HG02623 (cell line): ENCODE measurements around the gene CSTB.

Experiments
- ATAC-seq: cut with Tn5 transposase; IDR thresholded peaks from one replicate; pipeline ENCODE4 v1.9.1; 2021; ENCODE audit warnings: moderate library complexity; ENCODE audit not compliant: unreplicated experiment

Gene CSTB

GRCh38 chr21:43793243-43793642, 17.1 kb upstream of the CSTB start:
- ATAC-seq, result no peak

DNA sequence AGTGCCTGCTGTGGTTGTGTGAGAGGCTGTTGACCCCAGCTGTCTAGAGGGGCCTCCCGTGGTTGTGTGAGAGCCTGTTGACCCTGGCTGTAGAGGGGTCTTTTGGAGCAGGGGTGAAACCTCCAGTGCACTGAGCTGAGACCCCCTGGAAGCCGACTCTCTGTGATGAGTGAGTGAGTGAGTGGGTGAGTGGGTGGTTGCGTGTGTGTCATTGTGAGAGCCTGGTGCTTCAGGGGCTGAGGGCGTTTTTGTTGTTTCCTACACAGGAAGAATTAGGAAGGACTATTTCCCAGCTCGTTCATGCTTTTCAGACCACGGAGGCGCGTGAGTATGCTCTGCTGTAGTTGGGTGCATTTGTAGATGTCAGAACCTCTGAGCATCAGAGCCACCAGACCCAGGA, 16.3 kb upstream of the CSTB start:
- no peak for ATAC-seq

DNA sequence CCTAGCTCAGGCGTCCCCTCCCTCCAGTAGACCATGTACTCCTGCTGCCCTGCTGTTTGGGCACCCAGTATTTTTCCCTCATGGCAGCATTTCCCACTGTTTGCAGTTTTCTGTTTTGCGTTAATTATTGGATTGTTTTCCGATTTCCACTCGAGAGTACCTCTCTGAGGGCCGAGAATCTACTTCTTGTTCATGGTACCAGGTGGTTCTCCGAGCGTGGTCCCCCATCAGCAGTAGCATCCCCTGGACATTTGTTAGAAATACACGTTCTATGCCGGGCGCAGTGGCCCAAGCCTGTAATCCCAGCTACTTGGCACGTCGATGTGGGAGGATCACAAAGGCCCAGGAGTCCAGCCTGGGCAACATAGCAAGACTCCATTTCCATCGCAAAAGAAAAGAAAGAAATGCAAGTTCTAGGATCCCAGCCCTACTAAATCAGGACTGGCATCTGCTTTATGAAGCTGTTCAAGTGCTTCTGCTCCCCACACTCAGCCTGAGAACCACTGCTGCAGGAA, 14.0 kb upstream of the CSTB start:
- ATAC-seq, result no peak

DNA sequence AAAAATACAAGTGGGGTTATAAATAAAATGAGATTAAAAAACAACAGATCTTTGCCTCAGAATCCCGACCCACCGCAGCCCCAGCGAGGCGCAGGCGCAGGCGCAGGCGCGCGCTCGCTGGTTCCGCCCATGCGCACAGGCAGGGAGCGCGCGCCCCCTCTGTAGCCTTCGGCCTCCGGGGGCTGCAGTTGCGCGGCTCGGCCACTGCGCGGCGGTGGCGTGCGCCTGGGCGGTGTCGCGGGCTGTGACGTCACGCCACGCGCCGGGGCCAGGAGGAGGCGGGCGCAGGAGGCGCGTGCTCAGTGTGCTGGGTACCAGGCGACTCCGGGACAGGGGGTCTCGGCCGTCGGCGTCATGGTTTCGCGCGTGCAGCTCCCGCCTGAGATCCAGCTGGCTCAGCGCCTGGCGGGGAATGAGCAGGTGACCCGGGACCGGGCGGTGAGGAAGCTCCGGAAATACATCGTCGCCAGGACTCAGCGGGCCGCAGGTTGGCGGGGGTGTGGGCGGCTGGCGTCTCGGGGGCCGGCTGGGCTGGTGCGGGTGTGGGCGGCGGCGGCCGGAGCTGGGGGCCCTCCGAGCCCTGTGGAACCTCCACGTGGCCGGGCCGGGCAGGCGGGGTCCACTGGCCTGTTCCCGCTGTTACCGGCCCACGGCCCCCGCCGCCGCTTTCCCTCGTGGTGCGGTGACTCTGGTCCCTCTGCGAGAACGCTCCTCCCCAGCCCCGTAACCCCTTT, 13.3 kb upstream of the CSTB start, which contains the start of gene RRP1:
Gene RRP1 (plus strand): TSS at position 302 of the 734 bp plus-strand sequence. CDS start 53 bp downstream, at position 355.
- peak; percentile 87 for ATAC-seq

- ATAC-seq, result no peak
Observed at GRCh38 chr21:43786807-43787440, 10.8 kb upstream of the CSTB start.

DNA sequence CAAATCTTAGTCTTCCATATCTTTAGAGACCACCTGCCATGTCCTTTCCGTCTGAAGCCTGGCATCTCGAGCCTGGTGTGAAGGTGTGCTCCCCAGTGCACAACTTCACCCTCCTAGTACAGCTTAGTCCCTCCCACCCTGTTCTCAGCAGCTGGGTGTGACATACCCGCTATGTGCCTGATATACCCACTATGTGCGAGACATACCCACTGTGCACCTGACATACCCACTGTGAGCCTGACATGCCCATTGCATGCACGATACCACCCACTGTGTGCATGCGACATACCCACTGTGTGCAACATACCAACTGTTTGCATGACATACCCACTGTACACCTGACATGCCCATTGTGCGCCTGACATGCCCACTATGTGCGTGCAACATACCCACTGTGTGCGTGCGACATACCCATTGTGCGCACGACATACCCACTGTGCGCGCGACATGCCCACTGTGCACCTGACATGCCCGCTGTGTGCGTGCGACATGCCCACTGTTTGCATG, 10.2 kb upstream of the CSTB start:
- ATAC-seq, result no peak

GRCh38 chr21:43785134-43785533, 9.0 kb upstream of the CSTB start:
- no peak for ATAC-seq

DNA sequence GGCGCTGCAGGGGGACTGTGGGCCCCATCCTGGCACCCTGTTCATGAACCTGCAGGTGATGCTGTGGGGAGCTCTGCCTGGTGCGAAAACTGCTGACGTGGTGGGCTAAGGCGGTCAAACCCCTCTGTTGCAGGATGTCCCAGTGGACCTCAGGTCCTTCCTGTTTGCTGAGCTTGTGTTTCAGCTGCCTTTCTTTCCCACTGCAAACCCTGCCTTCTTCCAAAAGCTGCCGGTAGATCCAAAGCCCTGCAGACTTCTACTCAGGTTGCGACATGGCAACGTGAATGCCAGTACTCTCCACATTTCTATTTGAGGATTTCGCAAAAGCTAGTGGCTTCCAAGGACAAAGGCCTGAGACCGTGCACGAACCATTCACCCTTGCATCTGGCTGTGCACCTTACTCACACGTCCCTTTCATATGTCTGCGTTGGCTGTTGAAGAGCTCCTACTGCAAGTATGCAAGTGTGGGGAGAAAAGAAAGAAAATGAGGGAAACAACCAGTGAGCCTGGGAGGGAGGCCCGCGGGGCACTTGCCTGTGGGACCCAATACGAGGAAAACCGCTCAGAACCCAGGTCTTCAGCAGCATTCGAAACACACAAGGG, 7.1 kb upstream of the CSTB start:
- ATAC-seq, result no peak

DNA sequence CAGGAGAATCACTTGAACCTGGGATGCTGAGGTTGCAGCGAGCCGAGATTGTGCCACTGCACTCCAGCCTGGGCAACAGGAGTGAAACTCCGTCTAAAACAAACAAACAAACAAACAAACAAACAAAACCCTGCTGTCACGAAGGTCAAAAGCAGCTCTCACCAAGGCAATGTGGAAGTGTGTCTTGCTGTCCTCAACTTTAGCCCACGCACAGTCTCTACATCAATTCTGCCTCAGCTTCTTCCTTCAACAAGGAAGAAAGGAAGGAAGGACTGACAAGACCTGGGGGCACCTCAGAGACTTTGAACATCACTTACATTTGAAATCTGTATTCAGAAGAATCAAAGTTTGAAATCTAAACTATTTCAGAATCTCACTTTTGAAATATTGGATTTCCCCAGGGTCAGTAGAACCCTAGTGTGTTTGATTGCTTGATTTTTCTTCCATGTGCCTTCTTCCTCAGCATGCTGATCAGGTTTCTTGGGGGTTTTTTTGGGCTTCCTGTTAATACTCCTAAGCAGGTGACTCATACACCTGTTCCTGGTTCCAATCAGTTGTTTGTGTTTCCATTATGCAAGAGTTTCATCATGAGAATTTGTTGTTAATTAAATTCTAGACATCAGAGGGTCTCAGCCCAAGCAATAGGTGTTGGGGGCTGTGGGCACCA, 6.5 kb upstream of the CSTB start:
- no peak for ATAC-seq

GRCh38 chr21:43781846-43782245, 5.7 kb upstream of the CSTB start:
- ATAC-seq, result no peak

DNA sequence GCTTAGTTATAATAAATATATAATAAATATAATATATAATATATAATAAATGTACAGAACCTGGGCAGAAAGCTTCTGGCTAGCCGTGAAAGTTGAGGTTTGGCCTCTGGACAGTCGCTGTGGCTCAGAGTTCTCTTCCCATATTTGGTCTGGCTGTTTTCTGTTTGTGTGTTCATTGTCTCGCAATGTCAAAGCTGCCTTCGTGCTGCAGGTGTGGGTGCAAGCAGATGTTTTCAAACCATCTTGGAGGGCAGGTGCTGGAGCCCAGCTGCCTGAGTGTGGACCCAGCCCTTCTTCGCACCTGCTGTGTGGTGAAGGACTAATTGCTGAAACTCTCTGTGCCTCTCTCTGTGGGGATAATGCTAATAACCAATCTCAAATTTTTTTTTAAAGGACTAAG, 3.6 kb upstream of the CSTB start:
- no peak for ATAC-seq

DNA sequence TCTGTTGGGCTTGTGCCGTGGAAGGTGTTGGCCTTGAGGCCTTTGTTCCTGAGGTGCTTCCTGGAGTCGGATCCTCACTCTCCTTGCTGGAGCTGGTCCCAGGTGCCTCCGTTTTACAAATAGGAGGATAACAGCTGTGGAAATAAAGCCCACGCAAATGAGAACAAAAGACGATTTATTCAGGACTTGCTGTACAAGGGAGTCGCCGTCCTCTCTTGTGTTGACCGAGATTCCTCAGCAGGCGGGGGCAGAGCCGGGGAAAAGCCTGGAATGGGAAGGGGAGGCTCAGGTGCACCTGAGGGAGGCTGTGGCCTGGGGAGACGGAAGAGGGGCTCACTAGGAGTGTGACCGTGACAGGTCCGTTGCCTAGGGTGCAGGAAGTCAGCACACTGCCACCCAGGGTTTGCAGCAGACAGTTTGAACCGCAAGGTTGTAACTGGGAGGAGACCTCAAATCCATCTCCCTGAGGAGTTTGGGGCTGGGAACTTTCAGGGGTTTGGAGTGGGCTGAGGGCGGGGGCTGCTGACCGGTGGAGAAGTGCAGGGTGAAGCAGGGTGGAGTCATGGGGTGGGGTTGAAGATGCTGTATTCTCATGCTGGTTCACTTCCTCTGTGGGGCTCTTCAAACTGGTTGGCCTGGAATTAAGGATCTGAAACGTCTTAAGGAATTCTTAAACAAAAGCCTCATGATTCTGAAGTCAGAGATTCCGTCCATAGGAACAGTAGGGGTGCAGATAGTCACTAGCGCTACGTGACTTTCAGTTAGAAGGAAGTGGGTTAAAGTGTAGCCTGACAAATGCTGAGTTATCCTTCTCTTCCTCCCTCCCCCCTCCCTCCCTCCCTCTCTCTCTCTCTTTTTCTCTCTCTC, 2.6 kb upstream of the CSTB start:
- ATAC-seq, result no peak

DNA sequence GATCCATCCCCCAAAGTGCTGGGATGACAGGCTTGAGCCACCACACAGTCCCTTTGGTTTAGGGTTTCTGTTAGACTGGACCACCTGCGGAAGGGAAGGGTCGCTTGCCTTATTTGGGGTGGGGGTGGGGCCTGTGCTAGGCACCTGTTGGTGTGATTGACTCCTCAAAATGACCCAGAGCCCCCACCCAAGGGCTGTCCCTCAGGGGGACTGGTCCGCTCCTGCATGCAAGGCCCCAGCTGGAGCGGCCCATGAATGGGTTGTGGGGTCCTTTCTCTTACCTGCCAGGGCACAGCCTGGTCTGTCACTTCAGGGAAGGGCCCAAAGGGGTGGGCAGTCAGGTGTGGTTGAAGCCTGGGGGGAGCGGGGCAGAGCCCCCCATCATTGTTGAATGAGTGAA, 1.8 kb upstream of the CSTB start:
- no peak for ATAC-seq

GRCh38 chr21:43775190-43775589, 918 bp downstream of the CSTB start:
- ATAC-seq, result no peak

- ATAC-seq, result no peak
Observed at GRCh38 chr21:43774163-43774562, 1.9 kb downstream of the CSTB start.

- ATAC-seq, result no peak
Observed at GRCh38 chr21:43772425-43772821, 3.7 kb downstream of the CSTB start.

DNA sequence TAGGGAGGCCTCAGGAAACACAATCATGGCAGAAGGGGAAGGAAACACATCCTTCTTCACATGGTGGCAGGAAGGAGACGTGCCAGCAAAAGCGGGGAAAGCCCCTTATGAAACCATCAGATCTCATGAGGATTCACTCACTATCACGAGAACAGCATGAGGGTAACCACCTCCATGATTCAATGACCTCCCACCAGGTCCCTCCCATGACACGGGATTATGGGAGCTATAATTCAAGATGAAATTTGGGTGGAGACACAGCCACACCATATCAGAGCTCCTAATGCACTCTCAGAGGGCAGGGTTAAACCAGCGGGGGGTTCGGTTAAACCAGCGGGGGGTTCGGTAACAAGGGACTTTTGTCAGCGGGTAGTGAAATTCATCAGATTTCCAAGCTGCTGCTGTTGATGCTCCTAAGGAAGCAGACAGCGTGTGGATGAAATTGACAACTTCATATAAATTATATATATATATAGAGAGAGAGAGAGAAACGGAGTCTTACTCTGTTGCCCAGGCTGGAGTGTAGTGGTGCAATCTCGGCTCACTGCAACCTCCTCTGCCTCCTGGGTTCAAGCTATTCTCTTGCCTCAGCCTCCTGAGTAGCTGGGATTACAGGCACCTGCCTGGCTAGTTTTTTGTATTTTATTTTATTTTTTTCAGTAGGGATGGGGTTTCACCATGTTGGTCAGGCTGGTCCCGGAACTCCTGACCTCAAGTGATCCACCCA, 4.2 kb downstream of the CSTB start:
- ATAC-seq, result no peak

DNA sequence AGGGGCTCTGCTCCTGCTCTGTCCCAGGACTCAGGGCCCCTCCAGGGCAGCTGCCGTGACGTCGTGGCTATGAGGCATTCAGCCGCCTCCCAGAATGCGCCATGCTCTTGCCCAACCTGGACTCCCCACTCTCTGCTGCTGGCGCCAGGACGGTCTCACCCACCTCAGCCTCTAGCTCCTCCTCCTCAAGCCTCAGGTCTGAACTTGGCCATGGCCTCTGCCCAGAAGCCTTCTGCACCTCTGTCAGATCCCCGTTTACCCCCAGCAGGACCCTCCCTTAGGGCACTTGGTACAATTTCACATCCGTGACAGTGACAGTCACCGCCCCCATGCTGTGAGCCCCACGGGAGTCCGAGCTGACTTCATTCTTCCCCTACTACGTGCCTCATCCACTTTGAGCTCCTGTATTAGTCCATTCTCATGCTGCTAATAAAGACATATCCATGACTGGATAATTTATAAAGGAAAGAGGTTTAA, 4.9 kb downstream of the CSTB start:
- no peak for ATAC-seq

GRCh38 chr21:43770066-43770655, 5.9 kb downstream of the CSTB start:
- no peak for ATAC-seq
